ENCODE measurements around the gene JARID2.

DNA sequence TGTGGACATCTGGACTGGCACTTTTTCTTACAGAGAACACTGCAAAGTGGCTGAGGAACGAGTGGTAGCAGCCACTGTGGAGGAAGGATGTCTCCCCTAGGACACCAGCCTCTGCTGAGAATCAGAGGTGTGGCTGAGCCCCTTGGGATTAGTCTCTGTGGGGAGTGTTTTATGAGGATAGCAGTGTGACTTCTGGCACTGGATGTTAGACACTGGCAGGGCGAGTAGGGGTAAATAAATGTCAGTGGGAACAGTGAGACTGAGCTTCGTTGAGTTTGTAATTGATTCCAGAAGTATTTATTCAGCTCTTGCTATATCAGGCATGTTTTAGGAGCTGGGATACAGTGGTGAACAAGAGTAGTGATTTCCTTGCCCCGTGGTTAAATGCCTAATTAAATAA lies 124.0 kb downstream of the JARID2 start:
- TF ChIP-seq, protein P1, sequence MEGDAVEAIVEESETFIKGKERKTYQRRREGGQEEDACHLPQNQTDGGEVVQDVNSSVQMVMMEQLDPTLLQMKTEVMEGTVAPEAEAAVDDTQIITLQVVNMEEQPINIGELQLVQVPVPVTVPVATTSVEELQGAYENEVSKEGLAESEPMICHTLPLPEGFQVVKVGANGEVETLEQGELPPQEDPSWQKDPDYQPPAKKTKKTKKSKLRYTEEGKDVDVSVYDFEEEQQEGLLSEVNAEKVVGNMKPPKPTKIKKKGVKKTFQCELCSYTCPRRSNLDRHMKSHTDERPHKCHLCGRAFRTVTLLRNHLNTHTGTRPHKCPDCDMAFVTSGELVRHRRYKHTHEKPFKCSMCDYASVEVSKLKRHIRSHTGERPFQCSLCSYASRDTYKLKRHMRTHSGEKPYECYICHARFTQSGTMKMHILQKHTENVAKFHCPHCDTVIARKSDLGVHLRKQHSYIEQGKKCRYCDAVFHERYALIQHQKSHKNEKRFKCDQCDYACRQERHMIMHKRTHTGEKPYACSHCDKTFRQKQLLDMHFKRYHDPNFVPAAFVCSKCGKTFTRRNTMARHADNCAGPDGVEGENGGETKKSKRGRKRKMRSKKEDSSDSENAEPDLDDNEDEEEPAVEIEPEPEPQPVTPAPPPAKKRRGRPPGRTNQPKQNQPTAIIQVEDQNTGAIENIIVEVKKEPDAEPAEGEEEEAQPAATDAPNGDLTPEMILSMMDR (IDR thresholded peaks at IDR 0.05; ENCODE audit: insufficient read depth, low read depth, low read length) = no peak
- no peak for TF ChIP-seq EZH2 (IDR thresholded peaks at IDR 0.05; ENCODE audit: insufficient read depth, low read length)
